Right ventricle myocardium superior (tissue), 1 donor: ENCODE data around the gene VMAC. TPM values are rescaled to one million over a fixed set of nuclear protein-coding genes. Genes with fewer than 3 reads are reported as not detected.
A peak's percentile ranks its signal among the peaks of the same experiment; 100 is the strongest.

ENCODE experiments used
- ATAC-seq: fragments of 200-7000 bp; cut with Tn5 transposase; one replicate; pipeline ENCODE4 v1.9.1; 2020; ENCODE audit warnings: mild to moderate bottlenecking; ENCODE audit not compliant: poor library complexity
- DNase-seq: peaks from one replicate; pipeline ENCODE4 v3.0.0-alpha.2; 2020
- intact Hi-C: fragments of 100-400 bp; cut with DNase I; formaldehyde crosslinking; loops from one replicate; pipeline ENCODE4 v1.11.2; 2022
- total RNA-seq: library from RNA; stranded (reverse); fragmentation: NEBNext Ultra II Directional; extraction: Animal tissue kit (Norgen Biotek cat#: 25700); gene quantifications from one replicate; pipeline ENCODE4 v1.2.1, GENCODE V29; 2021
- donor health status: DM: no; HTN: yes; CAD: no; lungs with severe emphysema.

VMAC gene
- total RNA-seq, 1 donor from 2014 or later = 2.1 TPM

GRCh38 chr19:5899728-5900526, 4.7 kb upstream of the VMAC start:
- intact Hi-C loops = no loop called here
- ATAC-seq (no peak), DNase-seq (no peak)

- intact Hi-C loops = no loop called here
- no peak for ATAC-seq
Measured at GRCh38 chr19:5900976-5901375, 3.7 kb upstream of the VMAC start.

GRCh38 chr19:5903056-5903623, 1.5 kb upstream of the VMAC start:
- intact Hi-C loops = no loop called here
- DNase-seq (no peak), ATAC-seq (no peak)

More at GRCh38 chr19:5900976-5901375, 3.7 kb upstream of the VMAC start:
- no peak for DNase-seq

- intact Hi-C loops = no loop called here
- DNase-seq (peak; percentile 98), ATAC-seq (peak; percentile 80)
Measured at GRCh38 chr19:5903624-5904351, 884 bp upstream of the VMAC start, which contains the start of gene NDUFA11. Gene NDUFA11, minus strand, starts transcription at chr19:5903790. Its CDS starts 82 bp downstream, at chr19:5903708.

GRCh38 chr19:5905114-5905778, 574 bp downstream of the VMAC start:
- ATAC-seq = no peak
- no peak for DNase-seq
- intact Hi-C loops = no loop called here

GRCh38 chr19:5907241-5907640, 2.6 kb downstream of the VMAC start:
- intact Hi-C loops = no loop called here

GRCh38 chr19:5908773-5909442, 4.2 kb downstream of the VMAC start:
- ATAC-seq (no peak), DNase-seq (no peak)
- intact Hi-C loops = no loop called here

More at GRCh38 chr19:5907241-5907640, 2.6 kb downstream of the VMAC start:
- no peak for DNase-seq
- ATAC-seq = no peak

GRCh38 chr19:5910638-5910907, 5.9 kb downstream of the VMAC start:
- ATAC-seq = no peak
- intact Hi-C loops = no loop called here

GRCh38 chr19:5911366-5911765, 6.7 kb downstream of the VMAC start:
- DNase-seq (no peak), ATAC-seq (no peak)
- intact Hi-C loops = no loop called here

More at GRCh38 chr19:5910638-5910907, 5.9 kb downstream of the VMAC start:
- DNase-seq = no peak

GRCh38 chr19:5913739-5914357, 9.2 kb downstream of the VMAC start, which contains the start of gene CAPS:
Gene CAPS, plus strand, starts transcription at chr19:5914254. Its CDS starts 153 bp downstream, at chr19:5914407.
- intact Hi-C loops = no loop called here
- peak; percentile 71 for ATAC-seq
- DNase-seq = peak; percentile 70

GRCh38 chr19:5914358-5914774, 9.7 kb downstream of the VMAC start:
- intact Hi-C loops = no loop called here
- DNase-seq = no peak
- peak; percentile 5 for ATAC-seq

- DNase-seq (no peak), ATAC-seq (peak; percentile 38)
- intact Hi-C loops = no loop called here
Measured at GRCh38 chr19:5914946-5915781, 10.5 kb downstream of the VMAC start.

- peak; percentile 6 for ATAC-seq
- no peak for DNase-seq
Measured at GRCh38 chr19:5915782-5916165, 11.1 kb downstream of the VMAC start.

GRCh38 chr19:5916181-5916708, 11.6 kb downstream of the VMAC start:
- intact Hi-C loops = no loop called here
- DNase-seq = no peak
- peak; percentile 33 for ATAC-seq

More at GRCh38 chr19:5915782-5916165, 11.1 kb downstream of the VMAC start:
- intact Hi-C loops = no loop called here

- intact Hi-C loops = no loop called here
- ATAC-seq (no peak), DNase-seq (no peak)
Measured at GRCh38 chr19:5917431-5918107, 12.9 kb downstream of the VMAC start.

- ATAC-seq (no peak), DNase-seq (no peak)
- intact Hi-C loops = no loop called here
Measured at GRCh38 chr19:5918463-5919079, 13.9 kb downstream of the VMAC start.
